Measurements from ENCODE around the gene HRH3. TPM values are rescaled to one million over a fixed set of nuclear protein-coding genes. Genes with fewer than 3 reads are reported as not detected.
A peak's percentile ranks its signal among the peaks of the same experiment; 100 is the strongest.

Gene HRH3
- total RNA-seq, 1 experiment from 2014 or later: 1.8 TPM

GRCh38 chr20:62225026-62225425, 4.9 kb upstream of the HRH3 start:
- H3K4me3 Mint-ChIP-seq: 0 out of 5 replicates have a peak overlapping the region, but pooled peaks of 1 of the 2 experiments have one; percentile 36
- no CpG with 5 or more reads among the region's 13 CpGs for WGBS (ENCODE audit: extremely low coverage, insufficient read length, low lambda C conversion rate)

More at GRCh38 chr20:62225026-62225425, 4.9 kb upstream of the HRH3 start:
- peak overlapping the region in 1 of 3 experiments; percentile 47; a peak in 1 of 7 replicates for H3K27ac Mint-ChIP-seq
- H3K36me3 Mint-ChIP-seq (ENCODE audit: insufficient read depth in 1 of 3, low read depth in 3 of 3): no peaks in the 10 kb centered on the region
- Histone ChIP-seq H4K8ac (replicated peaks; ENCODE audit: insufficient read length, low read depth, low read length) (no peak overlapping the region), H3K4me1 (ENCODE audit: insufficient read depth, low read length) (no peaks in the 10 kb centered on the region; the same call in 1 of the 2 replicates), H2BK20ac (ENCODE audit: low read depth, low read length, poor library complexity, severe bottlenecking) (no peak overlapping the region), H3K4me2 (ENCODE audit: insufficient read depth, insufficient read length, low read length) (no peak overlapping the region), H3K27me3 (ENCODE audit: insufficient read depth, low read length) (peaks cover 12% of the 10 kb centered on the region; the same call in 1 of the 2 replicates), H4K5ac (ENCODE audit: insufficient read length, low read depth, low read length) (no peak overlapping the region), H3K79me2 (ENCODE audit: insufficient read depth, low read length) (no peaks in the 10 kb centered on the region), H3K23ac (ENCODE audit: insufficient read length, low read depth, low read length) (no peak overlapping the region), H3K23me2 (ENCODE audit: insufficient read length, low read depth, low read length, poor library complexity, severe bottlenecking) (peaks cover 6% of the 10 kb centered on the region), H2BK5ac (ENCODE audit: insufficient read length, low read length) (no peak overlapping the region), H4K91ac (ENCODE audit: insufficient read length, low read depth, low read length) (no peak overlapping the region), H2BK120ac (ENCODE audit: low read depth, low read length, poor library complexity, severe bottlenecking) (no peak overlapping the region), H3K9me3 (ENCODE audit: control insufficient read depth, low read depth, low read length) (no peaks in the 10 kb centered on the region), H3K9ac (ENCODE audit: extremely low read depth, insufficient read length, low read length) (no peak overlapping the region), H3K27ac (ENCODE audit: insufficient read length, low read depth, low read length) (no peak overlapping the region), H4K20me1 (ENCODE audit: control insufficient read depth, insufficient read depth, insufficient read length) (no peaks in the 10 kb centered on the region), H3K14ac (ENCODE audit: insufficient read depth, low read length) (no peak overlapping the region), H3K18ac (ENCODE audit: insufficient read length, low read depth, low read length) (no peak overlapping the region), H2AK5ac (ENCODE audit: insufficient read length, low read length) (no peak overlapping the region), H3K56ac (ENCODE audit: insufficient read length, low read depth, low read length) (no peak overlapping the region), H3K79me1 (ENCODE audit: insufficient read depth, low read depth, low read length, poor library complexity, severe bottlenecking) (no peaks in the 10 kb centered on the region), H3K4ac (ENCODE audit: low read depth, low read length) (no peak overlapping the region), H2BK12ac (ENCODE audit: insufficient read length, low read depth, low read length) (no peak overlapping the region), H2AFZ (ENCODE audit: low read length) (no peak overlapping the region), H2BK15ac (ENCODE audit: low read depth, low read length) (no peak overlapping the region), H3T11ph (ENCODE audit: low read length) (no peak overlapping the region)
- TF ChIP-seq CTCF (conservative IDR thresholded peaks at IDR 0.05): no peak
- no peaks in the 10 kb centered on the region for H3K9me3 Mint-ChIP-seq
- no peak for DNase-seq
- H3K27me3 Mint-ChIP-seq (ENCODE audit: low read depth): peaks cover 60% of the 10 kb centered on the region
- peaks cover 9 to 14% of the 10 kb centered on the region in 2 experiments for H3K4me1 Mint-ChIP-seq
